GM18526 (cell line): ENCODE measurements around the gene ZC3H18.

ENCODE experiments used
- POLR2A ChIP-seq: IDR thresholded peaks from 3 replicates; pipeline ENCODE4 v1.6.1; 2011; ENCODE audit not compliant: insufficient read length; ENCODE audit errors: extremely low read depth

The ZC3H18 gene

DNA sequence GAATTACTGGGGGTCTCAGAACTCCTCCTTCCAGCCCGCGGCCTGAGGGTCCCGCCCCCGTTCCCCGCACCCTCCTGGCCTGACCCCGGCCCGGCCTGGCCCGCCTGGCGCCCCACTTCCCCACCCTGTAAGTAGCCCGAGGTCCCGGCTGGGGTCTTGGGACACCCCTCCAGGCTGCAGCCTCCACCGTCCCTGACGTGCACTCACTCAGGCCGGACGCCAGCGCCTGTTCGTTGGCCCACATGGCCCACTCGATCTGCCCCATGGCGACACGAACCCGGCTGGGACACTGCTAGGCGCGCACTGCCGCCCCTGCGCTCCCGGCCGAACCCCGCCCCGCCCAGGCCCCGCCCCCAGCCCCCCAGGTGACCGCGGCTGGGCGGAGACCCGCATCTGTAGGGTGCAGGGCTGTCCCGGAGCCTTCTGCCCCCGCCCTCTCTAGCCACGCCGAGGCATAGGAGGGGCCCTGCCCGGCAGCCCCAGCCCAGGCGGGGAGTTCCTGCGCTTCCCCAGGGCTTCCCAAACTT is 80.6 kb downstream of the ZC3H18 start, which contains the start of gene CYBA:
Gene CYBA, minus strand, starts transcription at position 305 of the 527 bp plus-strand sequence. Its CDS starts 40 bp downstream, at position 265.
- TF ChIP-seq POLR2A = peak; percentile 94

DNA sequence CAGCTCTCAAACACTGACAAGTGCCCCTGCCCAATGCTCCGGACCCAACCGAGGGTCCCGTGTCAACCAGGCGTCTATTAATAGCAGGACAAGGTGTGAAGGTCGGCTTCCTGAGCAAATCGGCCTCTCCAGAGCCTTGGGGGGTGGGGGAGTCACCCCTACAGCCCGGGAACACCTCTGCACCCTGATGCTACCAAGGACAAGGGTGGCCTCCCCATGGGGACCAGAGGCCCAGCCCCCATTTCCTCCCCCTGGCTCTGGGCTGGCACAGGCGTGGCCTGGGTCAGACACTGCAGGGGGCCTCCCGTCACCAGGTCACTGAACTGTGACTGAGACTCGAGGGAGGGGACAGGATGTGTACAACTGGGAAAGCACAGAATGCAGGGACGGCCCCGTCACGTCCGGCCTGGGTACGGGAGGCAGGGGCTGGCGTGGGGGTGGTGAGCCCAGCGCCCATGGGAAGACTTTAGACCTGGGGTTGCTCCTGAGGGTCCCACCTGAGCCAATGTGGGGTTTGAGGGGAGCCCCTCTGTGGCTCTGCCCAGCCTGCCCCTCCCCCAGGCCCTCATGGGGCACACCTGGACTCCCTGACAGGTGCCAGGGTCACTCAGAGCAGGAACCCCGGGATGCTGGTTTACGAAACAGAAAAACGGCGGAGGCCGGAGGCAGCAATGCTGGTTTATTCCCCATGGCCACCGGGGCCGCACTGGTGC is 81.2 kb downstream of the ZC3H18 start:
- TF ChIP-seq POLR2A = peak; percentile 77

DNA sequence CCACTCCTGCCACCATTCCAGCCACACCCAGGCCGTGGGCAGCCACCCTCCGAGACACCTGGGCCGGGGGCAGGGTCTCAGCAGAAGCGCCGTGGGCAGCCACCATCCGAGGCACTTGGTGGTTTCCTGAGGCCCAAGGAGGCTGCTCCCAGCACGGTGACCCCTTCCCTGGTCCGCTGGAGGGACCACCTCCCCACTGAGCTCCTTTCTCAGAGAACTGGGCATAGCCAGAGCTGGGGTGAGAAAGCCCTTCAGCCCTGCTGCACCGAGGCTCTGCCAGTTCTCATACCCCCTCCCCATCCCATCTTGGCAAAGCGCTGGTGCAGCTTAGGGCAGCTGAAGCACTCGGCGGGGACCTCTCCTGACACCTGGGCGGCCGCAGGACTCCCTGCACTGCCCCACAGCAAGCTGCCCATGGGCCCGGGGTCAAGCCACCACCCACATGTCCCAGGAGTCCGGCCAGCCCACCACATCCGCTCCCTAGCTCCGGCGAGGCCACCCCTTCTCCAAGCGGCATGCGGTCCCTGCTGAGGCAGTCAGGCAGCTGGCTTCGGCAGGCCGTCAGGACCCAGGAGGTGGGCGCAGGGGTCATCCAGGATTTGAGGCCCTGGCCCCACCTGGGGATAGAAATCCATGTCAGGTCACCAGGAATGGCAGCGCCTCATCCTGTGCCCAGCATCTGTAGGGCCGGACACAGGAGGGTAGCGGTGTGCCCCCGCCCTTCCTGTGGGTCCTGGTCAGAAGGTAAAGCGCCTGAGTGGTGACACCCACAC is 82.0 kb downstream of the ZC3H18 start:
- no peak for TF ChIP-seq POLR2A

DNA sequence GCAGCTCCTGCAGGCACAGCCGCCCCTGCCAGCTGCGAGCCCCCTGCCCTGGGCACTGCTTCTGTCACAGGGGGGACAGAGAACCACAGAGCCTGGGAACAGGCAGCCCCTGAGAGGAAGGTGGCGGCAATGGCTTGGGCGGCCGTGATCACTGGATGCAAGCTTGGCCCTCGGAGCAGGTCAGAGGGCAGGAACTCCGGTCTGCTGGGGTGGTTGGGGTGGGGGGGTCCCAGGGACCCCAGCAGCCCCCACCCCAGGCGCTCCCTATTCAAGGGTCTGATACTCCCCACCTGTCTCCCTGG is 82.5 kb downstream of the ZC3H18 start:
- no peak for TF ChIP-seq POLR2A

DNA sequence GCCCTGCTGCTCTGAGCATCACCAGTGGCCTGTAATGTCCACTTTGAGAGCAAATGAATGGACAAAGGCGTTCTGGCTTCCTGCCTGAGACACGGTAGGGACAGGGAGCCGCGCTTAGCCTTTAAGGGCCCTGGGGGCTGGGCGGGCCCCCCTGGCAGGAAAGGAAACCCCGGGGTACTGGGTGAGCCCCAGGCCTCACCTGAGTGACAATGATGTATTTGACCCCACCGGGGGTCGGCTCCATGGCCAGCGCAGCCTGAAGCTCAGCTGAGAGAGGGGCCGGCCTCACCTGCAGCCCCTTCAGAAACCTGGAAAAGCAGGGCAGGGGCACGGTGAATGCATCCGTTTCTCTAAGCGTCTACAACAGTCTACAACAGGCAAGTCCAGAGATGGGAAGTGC is 82.9 kb downstream of the ZC3H18 start:
- no peak for TF ChIP-seq POLR2A

DNA sequence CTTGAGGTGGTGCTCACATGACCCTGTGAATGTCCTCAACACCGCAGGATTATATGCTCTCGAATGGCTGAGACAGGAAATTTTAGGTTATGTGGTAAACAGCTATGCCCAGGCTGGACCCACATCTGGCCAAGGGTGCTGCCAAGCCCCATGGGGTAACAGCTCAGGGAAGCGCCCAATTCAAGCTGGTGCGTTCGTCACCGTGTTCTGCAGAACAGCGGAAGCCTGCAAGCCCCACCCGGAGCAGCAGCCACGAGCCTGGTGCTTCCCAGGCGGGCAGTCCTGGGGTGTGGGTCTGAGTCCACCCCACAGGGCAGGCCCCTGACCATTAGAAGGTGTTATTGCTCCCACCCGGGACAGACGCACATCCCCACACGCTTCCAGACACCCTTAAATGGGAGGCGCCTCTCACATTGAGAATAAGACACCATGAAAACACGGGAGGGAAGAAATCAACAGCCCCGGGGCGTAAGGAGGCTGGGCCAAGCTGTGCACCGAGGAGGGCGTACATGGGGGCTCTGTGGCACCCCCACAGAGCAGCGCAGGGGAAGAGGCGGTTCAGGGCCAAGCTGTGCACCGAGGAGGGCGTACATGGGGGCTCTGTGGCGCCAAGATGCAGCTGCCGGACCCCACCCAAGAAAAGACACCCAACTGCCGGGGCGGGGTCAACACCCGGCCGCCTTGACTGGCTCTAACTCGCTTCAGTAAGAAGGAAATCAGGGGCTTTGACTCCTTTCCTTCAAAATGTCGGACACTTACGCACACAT is 83.6 kb downstream of the ZC3H18 start:
- TF ChIP-seq POLR2A = no peak

DNA sequence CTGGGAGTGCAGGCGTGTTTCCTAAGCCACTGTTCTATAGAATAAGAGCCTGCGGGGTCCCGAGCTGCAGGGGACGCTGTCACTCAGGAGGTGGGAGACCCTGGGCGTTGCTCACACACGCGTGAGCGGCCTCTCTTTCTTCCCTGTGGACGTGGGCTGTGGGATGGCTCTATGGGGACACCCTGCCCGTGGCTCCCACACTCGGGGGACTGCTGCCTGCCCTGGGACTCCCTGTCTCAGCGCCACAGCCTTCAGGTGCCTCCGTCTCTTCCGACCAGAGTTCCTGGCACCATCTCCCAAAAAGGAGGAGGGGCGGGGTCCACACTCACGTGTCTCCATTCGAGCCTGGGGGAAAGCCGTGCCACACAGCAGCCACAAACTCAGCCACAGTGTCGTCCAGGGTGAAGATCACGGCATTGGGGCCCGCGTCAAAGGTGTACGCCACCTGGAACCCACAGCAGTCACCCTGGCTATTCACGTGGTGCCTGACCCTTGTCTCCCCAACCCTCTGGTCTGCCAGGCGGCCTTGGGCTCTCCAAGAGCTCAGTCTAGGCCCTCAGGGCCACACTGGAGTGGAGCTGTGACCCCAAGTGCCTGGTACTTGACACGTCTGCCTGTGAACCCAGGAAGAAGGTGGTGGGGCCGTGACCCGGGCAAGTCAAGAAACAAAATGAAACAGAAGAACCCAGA is 84.3 kb downstream of the ZC3H18 start:
- no peak for TF ChIP-seq POLR2A

DNA sequence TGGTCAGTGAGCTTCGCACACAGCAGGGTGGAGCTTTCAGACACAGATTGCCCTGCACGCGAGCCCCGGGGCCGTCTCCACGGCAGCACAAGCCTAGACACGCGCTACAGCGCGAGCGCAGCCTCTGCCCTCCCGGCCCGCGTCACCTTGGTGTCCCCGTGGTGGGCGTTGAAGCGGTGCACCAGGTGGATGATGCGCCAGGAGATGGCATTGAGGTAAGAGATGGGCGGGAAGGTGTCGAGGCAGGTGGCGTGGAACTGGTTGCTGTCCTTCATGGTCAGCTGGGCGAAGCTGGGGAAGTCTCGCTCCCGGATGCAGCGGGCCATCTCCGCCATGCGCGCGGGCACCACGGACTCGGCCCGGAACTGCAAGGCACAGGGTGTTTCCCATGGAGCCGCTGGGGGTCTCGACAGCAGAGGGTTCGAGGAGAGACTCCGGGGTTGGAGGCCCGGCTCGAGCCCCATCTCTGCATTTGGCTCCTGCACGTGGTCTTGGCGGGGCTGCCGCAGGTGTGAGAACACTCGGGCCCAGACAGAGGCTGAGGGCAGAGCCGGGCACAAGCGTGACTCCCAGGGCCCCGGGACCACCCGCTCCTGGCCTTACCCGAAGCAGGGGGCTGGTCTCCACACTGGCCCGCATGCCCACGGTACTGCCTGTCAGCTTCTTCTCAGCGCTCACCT is 85.0 kb downstream of the ZC3H18 start:
- TF ChIP-seq POLR2A = no peak

DNA sequence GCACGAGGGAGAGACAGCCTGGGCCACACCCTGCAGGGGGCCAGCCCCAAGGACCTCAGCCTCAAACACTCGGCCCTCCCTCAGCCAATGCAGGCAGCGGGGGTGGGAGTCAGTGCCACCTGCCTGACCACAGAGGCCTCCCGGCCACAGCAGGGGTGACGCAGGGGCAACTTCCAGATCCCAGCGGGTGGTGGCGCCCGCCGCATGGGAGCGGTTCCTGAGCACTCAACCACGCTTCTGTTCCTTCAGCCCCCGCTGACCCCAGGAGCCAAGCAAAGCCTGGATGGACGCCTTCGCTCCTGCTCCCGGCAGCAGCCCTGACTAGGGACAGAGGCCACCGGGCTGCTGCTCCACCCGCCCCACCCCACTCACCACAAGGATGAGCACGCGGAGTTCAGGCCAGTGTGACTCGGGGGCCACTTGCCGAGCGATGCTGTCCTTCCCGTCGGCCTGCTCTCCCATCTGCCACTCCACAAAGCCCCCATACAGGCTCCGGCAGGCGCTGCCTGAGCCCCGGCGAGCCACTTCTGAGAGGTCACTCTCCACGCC is 85.6 kb downstream of the ZC3H18 start:
- TF ChIP-seq POLR2A = no peak

DNA sequence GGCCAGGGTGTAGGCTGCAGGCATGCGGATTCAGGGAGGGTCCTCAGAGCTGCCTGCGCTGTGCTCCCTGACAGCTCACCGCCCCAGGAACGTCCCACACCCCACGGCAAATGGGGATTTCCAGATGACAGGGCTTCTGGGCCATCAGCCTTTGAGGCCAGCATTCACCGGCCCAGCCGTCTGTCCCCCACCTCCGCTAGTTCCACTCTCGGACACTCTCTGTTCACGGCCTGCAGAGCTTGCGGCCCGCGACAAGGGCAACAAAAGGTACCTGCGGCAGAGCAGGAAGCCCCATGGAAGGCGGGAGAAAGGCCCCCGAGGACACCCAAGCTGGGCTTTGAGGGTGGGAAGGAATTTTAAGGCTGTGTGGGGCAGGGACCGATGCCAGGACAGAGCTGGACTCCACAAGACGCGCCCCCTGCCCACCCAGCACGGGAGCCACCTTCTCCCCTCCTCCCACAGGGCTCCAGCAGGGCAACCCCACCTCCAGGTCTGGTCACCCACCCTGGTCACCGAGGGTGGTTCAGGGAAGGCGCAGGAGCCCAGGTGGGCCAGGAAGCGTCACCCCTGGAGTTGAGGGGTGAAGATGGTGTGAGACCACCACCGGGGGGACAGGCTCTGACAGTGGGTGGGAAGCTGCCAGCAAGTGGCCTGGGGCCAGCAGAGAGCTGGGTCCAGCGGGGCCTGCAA is 86.2 kb downstream of the ZC3H18 start:
- no peak for TF ChIP-seq POLR2A

DNA sequence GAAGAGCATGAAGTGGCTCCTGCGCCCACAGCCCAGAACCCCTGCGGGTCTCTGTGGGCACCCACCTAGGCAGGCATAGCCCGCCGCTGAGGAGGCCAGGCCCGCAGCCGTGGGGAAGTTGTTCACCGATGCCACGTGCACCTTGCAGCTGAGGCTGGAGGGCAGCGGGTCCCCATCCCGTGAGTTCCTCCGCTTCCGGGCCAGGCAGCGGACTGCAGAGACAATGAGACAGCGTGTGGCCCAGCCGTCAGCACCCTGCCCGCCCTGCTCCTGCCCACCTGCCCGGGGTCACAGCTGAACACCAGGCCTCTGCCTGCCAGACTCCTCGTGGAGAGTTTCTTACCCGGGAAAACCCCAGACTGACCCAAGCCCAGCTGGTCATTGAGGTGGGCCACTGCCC is 87.2 kb downstream of the ZC3H18 start:
- TF ChIP-seq POLR2A = no peak

DNA sequence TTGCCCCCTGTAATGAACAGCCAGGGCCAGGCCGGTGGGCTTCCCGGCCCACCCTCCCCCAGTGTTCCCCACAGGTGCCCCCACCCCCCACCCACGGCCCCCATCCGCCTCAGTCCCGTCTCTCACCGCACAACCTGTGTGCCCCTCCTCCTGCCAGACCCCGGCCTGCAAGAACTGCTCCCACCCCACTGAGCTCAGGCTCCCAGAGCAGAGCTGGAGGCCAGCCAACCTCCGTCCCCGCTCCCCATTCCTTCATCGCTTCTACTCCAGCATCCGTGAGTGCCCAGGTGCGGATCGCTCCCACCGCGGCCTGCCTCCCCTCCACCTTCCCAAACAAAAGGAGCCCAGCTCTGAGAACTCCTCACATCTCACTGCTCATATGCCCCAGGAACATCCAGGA is 88.5 kb downstream of the ZC3H18 start:
- TF ChIP-seq POLR2A = no peak

DNA sequence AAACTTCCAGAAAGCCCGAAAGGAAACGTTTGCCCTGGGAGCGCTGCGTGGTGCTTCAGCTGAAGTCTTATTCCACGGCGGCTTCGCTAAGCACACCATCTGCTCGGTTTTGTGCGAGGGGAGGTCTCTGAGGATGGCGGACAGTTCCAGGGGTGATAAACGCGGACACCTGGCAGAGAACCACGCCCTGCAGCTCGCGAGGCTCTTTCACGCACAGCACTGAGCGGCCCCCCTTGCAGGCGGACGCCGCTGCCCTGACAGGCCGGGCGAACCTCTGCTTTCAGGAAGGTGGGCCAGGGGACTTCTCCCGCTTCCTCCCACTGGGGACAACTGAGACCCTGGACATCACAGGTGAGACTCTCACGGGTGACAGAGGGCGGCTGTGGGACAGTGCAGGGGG is 89.0 kb downstream of the ZC3H18 start:
- TF ChIP-seq POLR2A = no peak

DNA sequence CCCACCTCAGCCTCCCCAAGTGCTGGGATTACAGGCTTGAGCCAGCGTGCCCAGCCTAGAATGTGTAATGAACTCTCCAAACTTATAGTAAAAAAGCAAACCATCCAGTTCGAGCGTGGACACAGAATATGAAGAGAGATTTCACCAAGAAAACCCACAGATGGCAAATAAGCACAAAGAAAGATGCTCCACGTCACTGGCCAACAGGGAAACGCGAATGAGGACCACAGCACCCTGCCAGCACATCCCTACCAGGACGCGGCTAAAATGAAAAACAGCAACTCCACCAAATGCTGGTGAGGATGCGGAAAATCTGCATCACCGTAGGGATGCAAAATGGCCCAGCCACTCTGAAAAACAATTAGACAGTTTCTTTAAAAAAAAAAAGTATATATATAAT is 91.3 kb downstream of the ZC3H18 start:
- TF ChIP-seq POLR2A = no peak
